Measurements from ENCODE around the gene NOL3. TPM values are rescaled to one million over a fixed set of nuclear protein-coding genes. Genes with fewer than 3 reads are reported as not detected.
A peak's percentile ranks its signal among the peaks of the same experiment; 100 is the strongest.

NOL3 gene
- total RNA-seq, 2 donors from 2014 or later: 26.2 to 31.0 TPM

DNA sequence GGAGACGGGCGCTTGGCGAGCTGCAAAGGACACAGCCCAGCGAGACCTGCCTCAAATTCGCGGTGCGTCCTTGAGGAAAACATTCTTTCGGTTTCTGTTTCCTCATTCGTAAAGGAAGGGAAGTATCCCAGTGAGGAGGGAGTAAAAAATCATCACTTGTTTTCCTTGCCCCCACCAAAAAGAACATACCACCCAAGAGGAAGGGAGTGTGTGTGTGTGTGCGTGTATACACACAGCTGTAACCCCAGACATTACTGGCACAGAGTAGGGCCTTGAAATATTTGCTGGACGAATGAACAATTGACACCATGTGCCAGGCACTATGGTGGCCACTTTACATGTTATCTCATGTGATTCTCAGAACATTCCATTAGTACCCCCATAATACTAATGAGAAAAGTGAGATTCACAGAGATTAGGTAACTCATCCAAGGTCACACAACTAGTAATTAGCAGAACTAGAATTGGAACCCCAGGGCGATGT is 15.4 kb downstream of the NOL3 start:
- Histone ChIP-seq H3K4me3 (no peak overlapping the region), H3K36me3 (no peaks in the 10 kb centered on the region), H3K9ac (ENCODE audit: low read depth in 2 of 2, low read length in 2 of 2) (peak overlapping the region in 1 of 2 donors; percentile 46), H3K27me3 (no peaks in the 10 kb centered on the region), H3K27ac (no peak overlapping the region), H3K4me1 (peaks cover 11% of the 10 kb centered on the region), H3K9me3 (no peaks in the 10 kb centered on the region)
- no peak for DNase-seq
- intact Hi-C loops (cut with DNase I): loop anchor here (10.0 kb wide), 1 partner anchor 211 kb away; no protein-coding TSS in a partner anchor
- TF ChIP-seq CTCF (IDR thresholded peaks at IDR 0.05): no peak

DNA sequence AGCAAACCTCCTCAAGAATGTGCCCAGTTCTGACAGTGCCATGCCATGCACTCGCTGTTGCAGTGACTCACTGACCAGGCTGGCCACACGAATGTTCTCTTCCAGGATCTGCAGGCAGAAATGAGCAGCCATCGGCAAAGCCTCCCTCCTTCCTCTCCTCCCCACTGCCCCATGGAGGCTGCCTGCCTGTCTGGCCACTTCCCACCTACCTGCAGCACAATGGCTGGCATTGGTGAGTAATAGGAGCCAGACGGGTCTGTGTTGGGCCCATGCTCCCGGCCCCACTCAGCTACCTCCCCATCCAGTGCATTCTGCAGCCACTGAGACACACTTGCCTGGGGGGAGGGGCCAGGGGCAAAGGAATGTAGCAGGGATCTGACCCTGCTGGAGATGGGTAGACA is 16.2 kb downstream of the NOL3 start:
- no peak for DNase-seq
- Histone ChIP-seq H3K4me3 (no peak overlapping the region), H3K9ac (ENCODE audit: low read depth in 2 of 2, low read length in 2 of 2) (no peak overlapping the region), H3K4me1 (peaks cover 14% of the 10 kb centered on the region), H3K36me3 (no peaks in the 10 kb centered on the region), H3K27me3 (no peaks in the 10 kb centered on the region), H3K27ac (no peak overlapping the region), H3K9me3 (no peaks in the 10 kb centered on the region)
- intact Hi-C loops (cut with DNase I): loop anchor here (10.0 kb wide), 1 partner anchor 212 kb away; no protein-coding TSS in a partner anchor
- TF ChIP-seq CTCF (IDR thresholded peaks at IDR 0.05): no peak

- Histone ChIP-seq H3K9ac (ENCODE audit: low read depth in 2 of 2, low read length in 2 of 2) (no peak overlapping the region), H3K36me3 (no peaks in the 10 kb centered on the region), H3K9me3 (no peaks in the 10 kb centered on the region), H3K27ac (no peak overlapping the region), H3K4me3 (no peak overlapping the region), H3K4me1 (peaks cover 16% of the 10 kb centered on the region), H3K27me3 (no peaks in the 10 kb centered on the region)
- intact Hi-C loops (cut with DNase I): loop anchor here (10.0 kb wide), 1 partner anchor 213 kb away; no protein-coding TSS in a partner anchor
- DNase-seq: no peak
- TF ChIP-seq CTCF (IDR thresholded peaks at IDR 0.05): no peak
Observed at GRCh38 chr16:67187175-67187890, 17.0 kb downstream of the NOL3 start.

- H3K36me3 ChIP-seq: no peaks in the 10 kb centered on the region
- no peak for DNase-seq
- intact Hi-C loops (cut with DNase I): loop anchor here (10.0 kb wide), 1 partner anchor 214 kb away; no protein-coding TSS in a partner anchor
- H3K9ac ChIP-seq (ENCODE audit: low read depth in 2 of 2, low read length in 2 of 2): no peak overlapping the region
- H3K27ac ChIP-seq: no peak overlapping the region
- peaks cover 24% of the 10 kb centered on the region for H3K4me1 ChIP-seq
- no peaks in the 10 kb centered on the region for H3K9me3 ChIP-seq
- H3K27me3 ChIP-seq: no peaks in the 10 kb centered on the region
- TF ChIP-seq CTCF (IDR thresholded peaks at IDR 0.05): no peak
- no peak overlapping the region for H3K4me3 ChIP-seq
Observed at GRCh38 chr16:67188323-67188722, 18.0 kb downstream of the NOL3 start.

DNA sequence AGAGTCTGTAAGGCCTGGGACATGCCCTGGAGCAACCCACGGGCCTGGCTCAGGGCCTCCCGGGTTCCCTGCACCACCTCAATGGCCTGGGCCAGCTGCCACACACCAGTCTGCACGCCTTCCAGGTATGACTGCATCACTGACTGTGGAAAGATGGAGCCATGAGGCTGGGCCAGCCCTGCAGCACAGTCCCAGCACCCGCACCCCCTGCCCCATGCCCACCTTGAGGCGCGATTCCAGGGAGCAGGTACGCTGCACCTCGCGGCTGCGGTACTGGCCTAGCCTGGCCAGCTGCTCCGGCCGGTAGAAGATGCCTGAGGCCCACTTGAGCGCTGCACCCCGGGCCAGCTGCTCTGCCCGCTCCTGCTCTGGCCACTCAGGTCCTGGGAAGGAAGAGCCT is 18.5 kb downstream of the NOL3 start:
- H3K4me3 ChIP-seq: no peak overlapping the region
- no peaks in the 10 kb centered on the region for H3K27me3 ChIP-seq
- H3K36me3 ChIP-seq: no peaks in the 10 kb centered on the region
- DNase-seq: no peak
- H3K27ac ChIP-seq: no peak overlapping the region
- H3K9ac ChIP-seq (ENCODE audit: low read depth in 2 of 2, low read length in 2 of 2): no peak overlapping the region
- intact Hi-C loops (cut with DNase I): loop anchor here (10.0 kb wide), 1 partner anchor 214 kb away; no protein-coding TSS in a partner anchor
- H3K9me3 ChIP-seq: no peaks in the 10 kb centered on the region
- TF ChIP-seq CTCF (IDR thresholded peaks at IDR 0.05): no peak
- peaks cover 28% of the 10 kb centered on the region for H3K4me1 ChIP-seq

Data from colonic mucosa (tissue), 4 donors.